ENCODE measurements around the gene HDGFL1.

GRCh38 chr6:22598339-22598738 lies 29.0 kb downstream of the HDGFL1 start:
- TF ChIP-seq ZNF274 (IDR thresholded peaks at IDR 0.05; ENCODE audit: low read depth, low read length) (no peak), YY1 (IDR thresholded peaks at IDR 0.05; ENCODE audit: insufficient read depth, insufficient read length) (no peak)
